GM21367 (cell line): Measurements from ENCODE around the gene TP53BP1.

Experiments
- ATAC-seq: cut with Tn5 transposase; IDR thresholded peaks from one replicate; pipeline ENCODE4 v1.9.1; 2021; ENCODE audit not compliant: unreplicated experiment

The TP53BP1 gene

GRCh38 chr15:43370310-43370974, 122.5 kb downstream of the TP53BP1 start:
- peak; percentile 36 for ATAC-seq

- ATAC-seq = no peak
Observed at GRCh38 chr15:43361313-43361903, 131.5 kb downstream of the TP53BP1 start.

GRCh38 chr15:43360821-43361220, 132.1 kb downstream of the TP53BP1 start:
- no peak for ATAC-seq
